Measurements from ENCODE around the gene JUN.
A peak's percentile ranks its signal among the peaks of the same experiment; 100 is the strongest.

Gene JUN

GRCh38 chr1:58815069-58815685 is 31.3 kb upstream of the JUN start:
- H3K36me3 ChIP-seq (ENCODE audit: insufficient read depth, low read length), result no peaks in the 10 kb centered on the region
- no peaks in the 10 kb centered on the region for H3K27me3 ChIP-seq (ENCODE audit: insufficient read depth, low read length)
- H3K4me1 ChIP-seq (ENCODE audit: insufficient read depth, low read length), result peaks cover 4% of the 10 kb centered on the region
- no peaks in the 10 kb centered on the region for H3K9me3 ChIP-seq (ENCODE audit: low read length)
- no peak overlapping the region for H3K4me3 ChIP-seq (ENCODE audit: low read length)
- H2AFZ ChIP-seq (ENCODE audit: low read depth, low read length), result peak overlapping the region; percentile 8

DNA sequence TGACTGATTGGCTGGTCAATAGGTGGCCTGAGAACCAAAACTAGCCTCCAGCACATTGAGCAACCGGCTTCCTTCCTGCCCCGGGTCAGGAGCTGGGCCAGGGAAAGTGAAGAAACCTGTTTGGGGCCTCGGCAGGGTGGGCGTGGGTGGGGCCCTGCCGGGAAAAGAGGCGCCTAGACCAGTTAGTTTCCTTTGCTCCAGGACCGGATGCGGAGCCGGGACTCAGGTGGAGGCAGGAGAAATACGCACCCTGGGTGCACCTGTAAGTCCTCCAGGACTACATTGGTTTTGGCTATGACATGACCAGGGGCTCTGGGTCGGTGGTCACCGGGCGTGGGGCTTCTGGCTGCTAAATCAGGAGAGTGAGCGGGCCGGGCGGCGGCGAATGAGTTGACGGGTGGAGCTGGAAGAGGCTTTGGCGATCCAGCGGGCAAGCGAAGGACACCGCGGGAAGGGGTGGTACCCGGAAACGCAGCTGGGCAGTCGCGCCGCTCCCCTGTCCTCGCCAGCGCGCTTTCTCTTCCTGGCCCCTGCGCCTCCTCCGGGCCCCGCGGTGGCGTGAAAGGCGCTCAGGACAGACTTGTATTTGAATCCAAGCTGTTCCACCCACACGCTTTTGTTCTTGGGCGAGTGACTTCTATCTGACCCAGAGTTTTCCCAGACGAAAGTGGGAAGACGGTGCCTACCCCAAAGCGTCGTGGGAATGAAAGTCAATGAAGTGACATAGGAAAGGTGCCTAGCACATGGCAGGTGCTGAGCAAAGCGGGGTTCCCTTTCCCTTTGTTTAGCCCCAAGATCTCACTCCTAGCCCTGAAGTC is 30.6 kb upstream of the JUN start:
- Histone ChIP-seq H2AFZ (ENCODE audit: low read depth, low read length) (no peak overlapping the region), H3K9me3 (ENCODE audit: low read length) (no peaks in the 10 kb centered on the region), H3K4me3 (ENCODE audit: low read length) (no peak overlapping the region), H3K36me3 (ENCODE audit: insufficient read depth, low read length) (no peaks in the 10 kb centered on the region), H3K4me1 (ENCODE audit: insufficient read depth, low read length) (peaks cover 4% of the 10 kb centered on the region), H3K27me3 (ENCODE audit: insufficient read depth, low read length) (no peaks in the 10 kb centered on the region)

GRCh38 chr1:58813801-58814200 is 30.0 kb upstream of the JUN start:
- no peaks in the 10 kb centered on the region for H3K36me3 ChIP-seq (ENCODE audit: insufficient read depth, low read length)
- peaks cover 4% of the 10 kb centered on the region for H3K4me1 ChIP-seq (ENCODE audit: insufficient read depth, low read length)
- no peaks in the 10 kb centered on the region for H3K9me3 ChIP-seq (ENCODE audit: low read length)
- no peak overlapping the region for H2AFZ ChIP-seq (ENCODE audit: low read depth, low read length)
- no peaks in the 10 kb centered on the region for H3K27me3 ChIP-seq (ENCODE audit: insufficient read depth, low read length)
- H3K4me3 ChIP-seq (ENCODE audit: low read length), result no peak overlapping the region

GRCh38 chr1:58813361-58813760 is 29.5 kb upstream of the JUN start:
- Histone ChIP-seq H3K36me3 (ENCODE audit: insufficient read depth, low read length) (no peaks in the 10 kb centered on the region), H3K27me3 (ENCODE audit: insufficient read depth, low read length) (no peaks in the 10 kb centered on the region), H3K4me1 (ENCODE audit: insufficient read depth, low read length) (peaks cover 4% of the 10 kb centered on the region), H2AFZ (ENCODE audit: low read depth, low read length) (no peak overlapping the region), H3K9me3 (ENCODE audit: low read length) (no peaks in the 10 kb centered on the region), H3K4me3 (ENCODE audit: low read length) (no peak overlapping the region)

- Histone ChIP-seq H3K27me3 (ENCODE audit: insufficient read depth, low read length) (no peaks in the 10 kb centered on the region), H3K36me3 (ENCODE audit: insufficient read depth, low read length) (no peaks in the 10 kb centered on the region), H3K9me3 (ENCODE audit: low read length) (no peaks in the 10 kb centered on the region), H3K4me1 (ENCODE audit: insufficient read depth, low read length) (peaks cover 4% of the 10 kb centered on the region), H3K4me3 (ENCODE audit: low read length) (no peak overlapping the region), H2AFZ (ENCODE audit: low read depth, low read length) (no peak overlapping the region)
These were observed 29.1 kb upstream of the JUN start for GRCh38 chr1:58812926-58813325.

GRCh38 chr1:58812468-58812867 is 28.6 kb upstream of the JUN start:
- Histone ChIP-seq H3K36me3 (ENCODE audit: insufficient read depth, low read length) (no peaks in the 10 kb centered on the region), H2AFZ (ENCODE audit: low read depth, low read length) (no peak overlapping the region), H3K27me3 (ENCODE audit: insufficient read depth, low read length) (no peaks in the 10 kb centered on the region), H3K4me3 (ENCODE audit: low read length) (no peak overlapping the region), H3K4me1 (ENCODE audit: insufficient read depth, low read length) (peaks cover 4% of the 10 kb centered on the region), H3K9me3 (ENCODE audit: low read length) (no peaks in the 10 kb centered on the region)

GRCh38 chr1:58811303-58811702 is 27.5 kb upstream of the JUN start:
- H3K27me3 ChIP-seq (ENCODE audit: insufficient read depth, low read length), result peaks cover 3% of the 10 kb centered on the region
- H3K36me3 ChIP-seq (ENCODE audit: insufficient read depth, low read length), result no peaks in the 10 kb centered on the region
- peaks cover 4% of the 10 kb centered on the region for H3K4me1 ChIP-seq (ENCODE audit: insufficient read depth, low read length)
- no peaks in the 10 kb centered on the region for H3K9me3 ChIP-seq (ENCODE audit: low read length)
- H3K4me3 ChIP-seq (ENCODE audit: low read length), result no peak overlapping the region
- no peak overlapping the region for H2AFZ ChIP-seq (ENCODE audit: low read depth, low read length)

GRCh38 chr1:58809325-58810010 is 25.6 kb upstream of the JUN start:
- H3K9me3 ChIP-seq (ENCODE audit: low read length), result no peaks in the 10 kb centered on the region
- H3K4me3 ChIP-seq (ENCODE audit: low read length), result no peak overlapping the region
- H3K4me1 ChIP-seq (ENCODE audit: insufficient read depth, low read length), result no peaks in the 10 kb centered on the region
- H3K36me3 ChIP-seq (ENCODE audit: insufficient read depth, low read length), result no peaks in the 10 kb centered on the region
- peaks cover 5% of the 10 kb centered on the region for H3K27me3 ChIP-seq (ENCODE audit: insufficient read depth, low read length)
- H2AFZ ChIP-seq (ENCODE audit: low read depth, low read length), result no peak overlapping the region

DNA sequence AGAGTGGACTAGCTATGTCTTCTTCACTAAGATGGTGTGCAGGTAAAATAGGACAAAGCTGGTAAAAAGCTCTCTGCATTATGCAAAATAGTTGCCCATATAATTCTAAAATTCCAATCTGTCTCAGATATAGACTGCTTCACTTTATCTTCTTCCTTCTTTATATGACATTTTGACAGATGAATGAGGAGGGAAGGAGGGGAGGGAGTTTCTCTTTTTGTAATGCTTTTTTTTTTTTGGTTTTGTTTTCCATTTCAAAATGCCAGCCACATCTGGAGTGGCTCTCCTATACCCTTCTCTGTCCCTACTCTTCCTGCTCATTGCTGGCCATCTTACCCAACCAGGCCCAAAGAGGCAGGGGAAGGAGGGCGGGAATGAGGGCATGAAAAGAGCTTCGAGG is 24.2 kb upstream of the JUN start:
- H3K27me3 ChIP-seq (ENCODE audit: insufficient read depth, low read length), result peaks cover 5% of the 10 kb centered on the region
- H3K4me3 ChIP-seq (ENCODE audit: low read length), result no peak overlapping the region
- H3K36me3 ChIP-seq (ENCODE audit: insufficient read depth, low read length), result no peaks in the 10 kb centered on the region
- H3K4me1 ChIP-seq (ENCODE audit: insufficient read depth, low read length), result no peaks in the 10 kb centered on the region
- no peak overlapping the region for H2AFZ ChIP-seq (ENCODE audit: low read depth, low read length)
- H3K9me3 ChIP-seq (ENCODE audit: low read length), result no peaks in the 10 kb centered on the region

GRCh38 chr1:58805716-58806571 is 22.1 kb upstream of the JUN start:
- peaks cover 5% of the 10 kb centered on the region for H3K27me3 ChIP-seq (ENCODE audit: insufficient read depth, low read length)
- no peaks in the 10 kb centered on the region for H3K9me3 ChIP-seq (ENCODE audit: low read length)
- H3K4me3 ChIP-seq (ENCODE audit: low read length), result no peak overlapping the region
- no peaks in the 10 kb centered on the region for H3K4me1 ChIP-seq (ENCODE audit: insufficient read depth, low read length)
- no peaks in the 10 kb centered on the region for H3K36me3 ChIP-seq (ENCODE audit: insufficient read depth, low read length)
- H2AFZ ChIP-seq (ENCODE audit: low read depth, low read length), result no peak overlapping the region

DNA sequence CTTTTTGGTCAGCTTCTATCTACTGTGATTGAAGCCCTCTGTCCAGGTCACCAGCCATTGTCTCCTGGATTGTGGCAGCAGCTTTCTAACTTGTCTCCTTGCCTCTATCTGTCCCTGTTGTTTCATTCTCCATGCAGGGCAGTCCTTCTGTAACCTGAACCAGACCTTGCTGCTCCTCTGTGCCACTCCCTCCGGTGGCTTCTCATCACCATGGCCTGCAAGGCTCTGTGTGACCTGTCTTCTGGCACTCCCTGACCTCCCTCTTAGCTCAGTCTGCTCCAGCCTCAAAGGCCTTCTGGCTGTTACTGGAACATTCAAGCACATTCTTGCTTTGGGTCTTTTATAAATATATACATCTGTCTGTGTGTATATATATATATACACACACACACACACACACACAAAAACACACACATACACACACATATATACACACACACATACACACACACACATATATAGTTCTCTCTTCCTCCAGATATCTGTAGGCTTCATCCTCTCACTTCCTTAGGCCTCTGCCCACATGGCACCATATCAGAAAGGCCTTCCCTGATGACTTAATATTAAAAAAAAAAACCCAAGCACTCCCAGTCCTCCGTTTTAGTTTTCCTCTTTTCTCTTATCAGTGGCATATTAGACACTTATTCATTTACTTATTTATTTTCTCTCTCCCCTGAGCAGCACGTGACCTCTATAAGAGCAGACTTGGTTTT is 21.2 kb upstream of the JUN start:
- Histone ChIP-seq H2AFZ (ENCODE audit: low read depth, low read length) (no peak overlapping the region), H3K36me3 (ENCODE audit: insufficient read depth, low read length) (no peaks in the 10 kb centered on the region), H3K27me3 (ENCODE audit: insufficient read depth, low read length) (peaks cover 5% of the 10 kb centered on the region), H3K4me3 (ENCODE audit: low read length) (no peak overlapping the region), H3K9me3 (ENCODE audit: low read length) (no peaks in the 10 kb centered on the region), H3K4me1 (ENCODE audit: insufficient read depth, low read length) (no peaks in the 10 kb centered on the region)

DNA sequence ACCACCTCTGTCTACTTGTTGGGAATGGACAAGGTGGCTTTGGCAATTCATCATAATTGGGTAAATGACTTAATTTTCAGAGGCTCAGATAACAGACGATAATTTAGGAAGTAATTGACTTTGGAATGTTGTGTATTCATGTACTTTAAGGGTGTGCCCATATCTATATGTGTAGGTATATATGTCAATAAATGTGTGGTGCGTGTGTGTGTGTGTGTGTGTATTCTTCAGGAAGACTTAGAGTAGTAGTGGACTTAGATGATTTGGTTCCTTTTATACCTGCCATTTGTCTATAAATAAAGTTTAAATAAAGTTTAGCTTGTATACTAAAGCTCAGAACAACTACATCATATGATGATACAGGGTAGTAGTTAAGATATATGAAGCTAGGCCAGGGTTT is 20.0 kb upstream of the JUN start:
- H3K4me3 ChIP-seq (ENCODE audit: low read length), result no peak overlapping the region
- H3K9me3 ChIP-seq (ENCODE audit: low read length), result no peaks in the 10 kb centered on the region
- peaks cover 4% of the 10 kb centered on the region for H3K4me1 ChIP-seq (ENCODE audit: insufficient read depth, low read length)
- no peaks in the 10 kb centered on the region for H3K36me3 ChIP-seq (ENCODE audit: insufficient read depth, low read length)
- H3K27me3 ChIP-seq (ENCODE audit: insufficient read depth, low read length), result peaks cover 5% of the 10 kb centered on the region
- H2AFZ ChIP-seq (ENCODE audit: low read depth, low read length), result no peak overlapping the region

All from neuron (in vitro differentiated cells).